Measurements from ENCODE around the gene ANP32A. TPM values are rescaled to one million over a fixed set of nuclear protein-coding genes. Genes with fewer than 3 reads are reported as not detected.

ANP32A gene
- total and polyA plus RNA-seq, 9 of the 15 experiments (the other 6 are each of a cell fraction or from before 2014, with no cell fraction given), result 13.2 to 656 (median 210) TPM

- no peak for TF ChIP-seq CEBPZ (IDR thresholded peaks at IDR 0.05; ENCODE audit: borderline replicate concordance, low read depth, low read length)
- no peak for TF ChIP-seq ELF2 (CRISPR knock-in tag; IDR thresholded peaks at IDR 0.05)
- no peak for TF ChIP-seq ZNF436 (CRISPR knock-in tag; IDR thresholded peaks at IDR 0.05)
These were observed 26.4 kb downstream of the ANP32A start (continued) for GRCh38 chr15:68794307-68794706.

- BruUV-seq (replicated peaks), result no TSS peak
- no peak overlapping the region for H3K9ac ChIP-seq (ENCODE audit: insufficient read depth in 1 of 2, low read depth in 2 of 2, low read length in 2 of 2)
- intact Hi-C loops (cut with micrococcal nuclease) (no loop called here), in situ Hi-C loops (cut with MboI) (no loop called here)
- WGBS (ENCODE audit: insufficient coverage, low coverage, missing lambda C conversion rate), result 93% methylated on average over 6 of the region's 6 CpGs
- H3K79me2 ChIP-seq (ENCODE audit: control insufficient read depth, insufficient read depth, low read length), result peaks cover 100% of the 10 kb centered on the region
- DNase-seq (ENCODE audit: extremely low read depth in 1 of 4, low spot score in 3 of 4) (no peak), FAIRE-seq (no peak), ATAC-seq (no peak)
- H3K4me2 ChIP-seq (ENCODE audit: insufficient read depth, low read length), result no peak overlapping the region
- H3K9me3 ChIP-seq (replicated peaks; ENCODE audit: control insufficient read depth, insufficient read depth, low read depth, low read length), result no peaks in the 10 kb centered on the region
- H3K9me1 ChIP-seq (ENCODE audit: control insufficient read depth, insufficient read depth, low read length), result peaks cover 4% of the 10 kb centered on the region
- ChIA-PET POLR2A (interaction anchor here (0.8 kb wide), 1 partner anchor 8 kb away, joined by 3 read pairs; no protein-coding TSS in a partner anchor), CTCF (ENCODE audit: low intra/inter-chr PET ratio) (no interaction called here)
- H3K27ac ChIP-seq (ENCODE audit: extremely low read depth, low read depth, low read length), result no peak overlapping the region
- peaks cover 14 to 17% of the 10 kb centered on the region in 2 experiments; a peak in 4 of 5 replicates for H3K4me1 ChIP-seq (replicated peaks in 1 of 2; ENCODE audit: control insufficient read depth in 2 of 2, insufficient read depth in 2 of 2, low read length in 2 of 2)
- peaks cover 73% of the 10 kb centered on the region; the same call in 2 of the 3 replicates for H3K36me3 ChIP-seq (ENCODE audit: control insufficient read depth, insufficient read depth, low read length)
- no peak overlapping the region for H2AFZ ChIP-seq (ENCODE audit: low read depth, low read length)
- H3K4me3 ChIP-seq, result no peak overlapping the region
- peaks cover 74% of the 10 kb centered on the region for H4K20me1 ChIP-seq (replicated peaks; ENCODE audit: control insufficient read depth, insufficient read depth, low read length)
- no peaks in the 10 kb centered on the region for H3K27me3 ChIP-seq (ENCODE audit: control insufficient read depth in 2 of 2, insufficient read depth in 2 of 2, low read length in 2 of 2)
- TF ChIP-seq RBM14 (IDR thresholded peaks at IDR 0.05; ENCODE audit: borderline replicate concordance, insufficient read depth, low read depth, low read length) (no peak), GTF2F1 (IDR thresholded peaks at IDR 0.05; ENCODE audit: low read depth, low read length) (no peak), POLR2A (conservative IDR thresholded peaks at IDR 0.05) (no peak), HDAC3 (IDR thresholded peaks at IDR 0.05; ENCODE audit: borderline replicate concordance, partially characterized antibody) (no peak), HDGF (IDR thresholded peaks at IDR 0.05) (no peak), CGGBP1 (CRISPR knock-in tag; IDR thresholded peaks at IDR 0.05) (no peak), PREB (CRISPR knock-in tag; IDR thresholded peaks at IDR 0.05) (no peak), E4F1 (CRISPR knock-in tag; IDR thresholded peaks at IDR 0.05; ENCODE audit: borderline replicate concordance) (no peak), ZBTB2 (IDR thresholded peaks at IDR 0.05) (no peak), NCOA4 (IDR thresholded peaks at IDR 0.05; ENCODE audit: partially characterized antibody) (no peak)
These were observed 26.9 kb downstream of the ANP32A start for GRCh38 chr15:68793776-68794175.

Data from K562 (cell line).